A549 (cell line): ENCODE measurements around the gene MROH7. TPM values are rescaled to one million over a fixed set of nuclear protein-coding genes. Genes with fewer than 3 reads are reported as not detected.

Experiments
- ATAC-seq, 2 experiments: fragments of 200-7000 bp in 1 of 2; fragments of >200 bp in 1 of 2; cut with Nextera tagmentation in 1 of 2; cut with Tn5 transposase in 1 of 2; 3 replicates each; pipeline versions ENCODE4 v1.8.0 to v1.9.1; 2018 to 2020; ENCODE audit warnings: mild to moderate bottlenecking in 1 of 2, moderate library complexity in 1 of 2
- CTCF ChIA-PET: fragments of 300-600 bp; sonication (Branson Sonifier 250); formaldehyde crosslinking; extraction: SDS; loops from one replicate; lab custom pipeline; 2021; ENCODE audit warnings: antibody characterized with exemption, inconsistent platforms; lab: Yijun Ruan, JAX
- POLR2A ChIA-PET: fragments of 350-600 bp; formaldehyde crosslinking; extraction: SDS; loops from one replicate; lab custom pipeline; 2021; ENCODE audit warnings: antibody characterized with exemption, inconsistent platforms; lab: Yijun Ruan, JAX
- DNase-seq, 2 experiments: peaks; one replicate each; pipeline versions ENCODE4 v3.0.0 to v3.0.0-alpha.2; 2011 to 2016; ENCODE audit warnings: low read depth in 1 of 2, low spot score in 1 of 2
- FAIRE-seq: peaks from 2 replicates; lab custom pipeline; 2011; peaks lifted over from hg19 to GRCh38; lab: Jason Lieb, UNC
- H3K27ac ChIP-seq, 2 experiments: fragments of >200 bp; sonication (Bioruptor Twin); formaldehyde crosslinking; 3 replicates each; pipeline ENCODE4 v1.5.1; 2016 to 2017
- H3K4me1 ChIP-seq: fragments of >200 bp; sonication (Bioruptor Twin); formaldehyde crosslinking; 3 replicates; pipeline ENCODE4 v1.6.1; 2016
- H3K4me2 ChIP-seq: fragments of >200 bp; sonication (Bioruptor Twin); formaldehyde crosslinking; 3 replicates; pipeline ENCODE4 v1.6.1; 2016
- H3K4me3 ChIP-seq: fragments of >200 bp; sonication (Bioruptor Twin); formaldehyde crosslinking; 3 replicates; pipeline ENCODE4 v1.5.1; 2016
- H3K9me3 ChIP-seq: fragments of >200 bp; sonication (Bioruptor Twin); formaldehyde crosslinking; 3 replicates; pipeline ENCODE4 v1.6.1; 2016
- CBX2 ChIP-seq: fragments of 200-600 bp; sonication (generic); IDR thresholded peaks from 2 replicates; pipeline ENCODE4 v1.6.1; 2016; ENCODE audit warnings: low read depth, mild to moderate bottlenecking, borderline replicate concordance
- CEBPB ChIP-seq, 2 experiments: fragments of >200 bp in 1 of 2; sonication (Bioruptor Twin) in 1 of 2; formaldehyde crosslinking in 1 of 2; IDR thresholded peaks; 2 replicates each; pipeline ENCODE4 v1.6.1; 2012 to 2016
- CHD4 ChIP-seq: fragments of 200-600 bp; sonication (generic); IDR thresholded peaks from 2 replicates; pipeline ENCODE4 v1.6.1; 2016; ENCODE audit warnings: antibody characterized with exemption, mild to moderate bottlenecking, borderline replicate concordance
- EHMT2 ChIP-seq: fragments of 200-600 bp; sonication (generic); IDR thresholded peaks from 2 replicates; pipeline ENCODE4 v1.6.1; 2016; ENCODE audit warnings: antibody characterized with exemption, low read depth, mild to moderate bottlenecking, moderate library complexity
- FOSB ChIP-seq: fragments of 250-450 bp; sonication (Bioruptor Pico); IDR thresholded peaks from 2 replicates; pipeline ENCODE4 v1.5.0; 2020; ENCODE audit warnings: mild to moderate bottlenecking, moderate library complexity
- GATA3 ChIP-seq: IDR thresholded peaks from 2 replicates; pipeline ENCODE4 v1.6.1; 2012; ENCODE audit warnings: borderline replicate concordance
- HEYL ChIP-seq: fragments of 250-450 bp; sonication (Bioruptor Pico); IDR thresholded peaks from 2 replicates; pipeline ENCODE4 v1.8.0; 2021; ENCODE audit warnings: mild to moderate bottlenecking, moderate library complexity
- JUN ChIP-seq, 2 experiments: fragments of >200 bp; sonication (Bioruptor Twin); formaldehyde crosslinking; IDR thresholded peaks; 2 replicates in 1 of 2; 3 replicates in 1 of 2; pipeline ENCODE4 v1.6.1; 2016 to 2017
- MAZ ChIP-seq: fragments of 150-350 bp; IDR thresholded peaks from 2 replicates; pipeline ENCODE4 v1.6.1; 2014; ENCODE audit warnings: antibody characterized with exemption, low read depth, low read length, borderline replicate concordance
- MYC ChIP-seq: IDR thresholded peaks from 2 replicates; pipeline ENCODE4 v1.6.1; 2012; ENCODE audit warnings: mild to moderate bottlenecking, inconsistent platforms, low read length, improper control_type of control experiment, borderline replicate concordance
- NFE2L2 ChIP-seq: fragments of 150-350 bp; conservative IDR thresholded peaks from 2 replicates; pipeline ENCODE4 v1.6.1; 2014; ENCODE audit warnings: low read length
- PHF8 ChIP-seq: fragments of 200-600 bp; sonication (generic); IDR thresholded peaks from 2 replicates; pipeline ENCODE4 v1.6.1; 2016; ENCODE audit warnings: low read depth, mild to moderate bottlenecking, antibody characterized with exemption, moderate library complexity, borderline replicate concordance
- RCOR1 ChIP-seq: fragments of 150-350 bp; IDR thresholded peaks from 2 replicates; pipeline ENCODE4 v1.6.1; 2014; ENCODE audit warnings: antibody characterized with exemption, low read length, low read depth
- RFX5 ChIP-seq: fragments of 450-650 bp; IDR thresholded peaks from 2 replicates; pipeline ENCODE4 v1.7.1; 2014; ENCODE audit warnings: antibody characterized with exemption, mild to moderate bottlenecking, moderate library complexity
- RNF2 ChIP-seq: fragments of 200-600 bp; sonication (generic); IDR thresholded peaks from 2 replicates; pipeline ENCODE4 v1.6.1; 2016; ENCODE audit warnings: low read depth, mild to moderate bottlenecking, antibody characterized with exemption, moderate library complexity, borderline replicate concordance
- TP53 ChIP-seq: fragments of 250-450 bp; sonication (Bioruptor Pico); IDR thresholded peaks from 2 replicates; pipeline ENCODE4 v1.5.0; 2021; ENCODE audit warnings: mild to moderate bottlenecking, moderate library complexity
- ZNF302 ChIP-seq: fragments of 250-450 bp; sonication (Bioruptor Pico); IDR thresholded peaks from 2 replicates; pipeline ENCODE4 v1.9.0; 2021; ENCODE audit warnings: inconsistent platforms, mild to moderate bottlenecking, moderate library complexity
- WGBS: methylation state at CpG from one replicate; pipeline ENCODE4 v1.1.6; 2017; ENCODE audit errors: missing lambda C conversion rate; 5-methylcytosine and 5-hydroxymethylcytosine counted together
- polyA plus RNA-seq, 4 experiments: library from polyadenylated mRNA; depleted of rRNA in 3 of 4; stranded (reverse); fragments of >200 nt; fragmentation: RNase III in 1 of 4; extraction: RNeasy Plus Mini Kit Qiagen cat#74134 plus additional on column Dnase treatment in 1 of 4; gene quantifications; 2 replicates in 3 of 4; 3 replicates in 1 of 4; pipeline ENCODE4 v1.2.3, GENCODE V29; 2011 to 2017
- TF ChIP-seq, protein P1 (sequence below): IDR thresholded peaks from 2 replicates; pipeline ENCODE4 v1.6.1; 2012
- TF ChIP-seq, protein P2 (sequence below): IDR thresholded peaks from 2 replicates; pipeline ENCODE4 v1.6.1; 2012; ENCODE audit warnings: low read depth, borderline replicate concordance
- TF ChIP-seq, protein P3 (sequence below): fragments of 250-450 bp; sonication (Bioruptor Pico); IDR thresholded peaks from 2 replicates; pipeline ENCODE4 v1.5.0; 2020; ENCODE audit warnings: low read depth, mild to moderate bottlenecking, moderate library complexity
- TF ChIP-seq, protein P4 (sequence below): fragments of 200-600 bp; sonication (generic); IDR thresholded peaks from 2 replicates; pipeline ENCODE4 v1.6.1; 2016; ENCODE audit warnings: antibody characterized with exemption, mild to moderate bottlenecking, moderate library complexity

The MROH7 gene
- polyA plus RNA-seq, 2 of the 4 experiments (the other 2 are of a cell fraction): not detected

DNA sequence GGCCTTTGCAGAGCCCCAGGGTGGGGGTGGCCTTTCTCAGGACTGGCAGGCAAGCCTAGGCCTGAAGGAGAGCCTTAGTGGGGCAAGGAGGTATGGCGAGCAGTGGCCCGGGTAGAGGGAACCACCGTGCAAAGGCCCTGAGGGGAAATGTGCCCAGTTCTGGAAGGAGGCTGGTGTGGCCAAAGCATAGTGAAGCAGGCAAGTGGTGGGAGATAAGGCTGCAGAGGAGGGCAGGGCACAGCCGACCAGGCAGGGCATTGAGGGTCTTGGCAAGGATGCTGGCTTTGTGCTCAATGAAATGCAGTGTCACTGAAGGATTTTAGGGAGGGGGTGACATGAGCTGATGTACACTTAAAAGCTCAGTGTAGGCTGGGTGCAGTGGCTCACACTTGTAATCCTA lies 22.8 kb downstream of the MROH7 start:
- ChIA-PET POLR2A (no interaction called here), CTCF (interaction anchor here (2.4 kb wide), 1 partner anchor 8 kb away, joined by 9 read pairs; no protein-coding TSS in a partner anchor)
- DNase-seq (no peak), FAIRE-seq (no peak), ATAC-seq (no peak)
- H3K4me3 ChIP-seq: no peak overlapping the region
- H3K27ac ChIP-seq: no peak overlapping the region
- no peaks in the 10 kb centered on the region for H3K9me3 ChIP-seq
- H3K4me1 ChIP-seq: no peaks in the 10 kb centered on the region
- 85% methylated on average over 4 of the region's 4 CpGs for WGBS
- no peak overlapping the region for H3K4me2 ChIP-seq
- TF ChIP-seq JUN (IDR thresholded peaks at IDR 0.05) (no peak), RFX5 (no peak), PHF8 (no peak), HEYL (CRISPR knock-in tag) (no peak), ZNF302 (CRISPR knock-in tag) (no peak)

DNA sequence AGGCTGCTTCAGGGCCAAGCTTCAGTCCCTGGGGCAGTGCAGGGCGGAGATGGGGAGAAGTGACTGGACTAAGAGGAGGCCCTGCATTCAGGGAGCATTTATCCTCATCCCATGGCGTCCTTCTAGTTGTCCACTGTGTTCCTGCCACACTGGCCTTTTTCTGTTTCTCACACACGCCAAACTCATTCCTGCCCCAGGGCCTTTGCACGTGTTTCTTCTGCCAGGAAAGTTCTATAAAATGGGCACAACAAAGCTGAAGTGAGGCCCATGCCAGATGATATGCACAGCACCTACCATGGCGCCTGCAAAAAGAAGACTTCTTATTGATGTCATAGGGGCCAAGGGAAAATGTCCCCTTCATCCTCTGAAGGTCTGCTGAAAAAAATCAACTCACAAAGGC lies 24.3 kb downstream of the MROH7 start:
- no peak for FAIRE-seq
- WGBS: 63% methylated on average over 5 of the region's 5 CpGs
- no peak overlapping the region for H3K27ac ChIP-seq
- TF ChIP-seq PHF8 (no peak), FOSB (no peak), RNF2 (no peak), CEBPB (IDR thresholded peaks at IDR 0.05) (no peak), MAZ (no peak)
- TF ChIP-seq, protein P1, sequence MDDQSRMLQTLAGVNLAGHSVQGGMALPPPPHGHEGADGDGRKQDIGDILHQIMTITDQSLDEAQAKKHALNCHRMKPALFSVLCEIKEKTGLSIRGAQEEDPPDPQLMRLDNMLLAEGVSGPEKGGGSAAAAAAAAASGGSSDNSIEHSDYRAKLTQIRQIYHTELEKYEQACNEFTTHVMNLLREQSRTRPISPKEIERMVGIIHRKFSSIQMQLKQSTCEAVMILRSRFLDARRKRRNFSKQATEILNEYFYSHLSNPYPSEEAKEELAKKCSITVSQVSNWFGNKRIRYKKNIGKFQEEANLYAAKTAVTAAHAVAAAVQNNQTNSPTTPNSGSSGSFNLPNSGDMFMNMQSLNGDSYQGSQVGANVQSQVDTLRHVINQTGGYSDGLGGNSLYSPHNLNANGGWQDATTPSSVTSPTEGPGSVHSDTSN: no peak
- TF ChIP-seq, protein P2, sequence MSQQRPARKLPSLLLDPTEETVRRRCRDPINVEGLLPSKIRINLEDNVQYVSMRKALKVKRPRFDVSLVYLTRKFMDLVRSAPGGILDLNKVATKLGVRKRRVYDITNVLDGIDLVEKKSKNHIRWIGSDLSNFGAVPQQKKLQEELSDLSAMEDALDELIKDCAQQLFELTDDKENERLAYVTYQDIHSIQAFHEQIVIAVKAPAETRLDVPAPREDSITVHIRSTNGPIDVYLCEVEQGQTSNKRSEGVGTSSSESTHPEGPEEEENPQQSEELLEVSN: no peak
- TF ChIP-seq, protein P3, sequence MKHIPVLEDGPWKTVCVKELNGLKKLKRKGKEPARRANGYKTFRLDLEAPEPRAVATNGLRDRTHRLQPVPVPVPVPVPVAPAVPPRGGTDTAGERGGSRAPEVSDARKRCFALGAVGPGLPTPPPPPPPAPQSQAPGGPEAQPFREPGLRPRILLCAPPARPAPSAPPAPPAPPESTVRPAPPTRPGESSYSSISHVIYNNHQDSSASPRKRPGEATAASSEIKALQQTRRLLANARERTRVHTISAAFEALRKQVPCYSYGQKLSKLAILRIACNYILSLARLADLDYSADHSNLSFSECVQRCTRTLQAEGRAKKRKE (CRISPR knock-in tag): no peak
- ChIA-PET POLR2A (no interaction called here), CTCF (no interaction called here)
- ATAC-seq: no peak
- H3K9me3 ChIP-seq: no peaks in the 10 kb centered on the region
- no peak for DNase-seq
- H3K4me3 ChIP-seq: no peak overlapping the region
- no peaks in the 10 kb centered on the region for H3K4me1 ChIP-seq
- H3K4me2 ChIP-seq: no peak overlapping the region

DNA sequence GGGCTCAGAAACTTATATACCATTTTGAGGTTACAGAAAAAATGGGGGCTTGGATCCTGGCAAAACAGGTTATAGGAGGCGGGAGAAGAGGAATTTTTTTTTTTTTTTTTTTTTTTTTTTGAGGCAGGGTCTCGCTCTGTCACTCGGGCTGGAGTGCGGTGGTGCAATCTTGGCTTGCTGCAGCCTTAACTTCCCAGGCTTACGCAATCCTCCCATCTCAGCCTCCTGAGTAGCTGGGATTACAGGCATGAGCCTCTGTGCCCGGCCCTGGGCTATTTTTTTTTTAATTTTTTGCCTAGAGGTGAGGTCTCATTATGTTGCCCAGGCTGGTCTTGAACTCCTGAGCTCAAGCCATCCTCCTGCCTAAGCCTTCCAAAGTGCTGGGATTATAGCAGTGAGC lies 24.7 kb downstream of the MROH7 start:
- FAIRE-seq (no peak), DNase-seq (no peak), ATAC-seq (no peak)
- H3K4me3 ChIP-seq: no peak overlapping the region
- CTCF ChIA-PET: interaction anchor here (0.8 kb wide), 1 partner anchor 143 kb away, joined by 3 read pairs; no protein-coding TSS in a partner anchor
- H3K4me2 ChIP-seq: no peak overlapping the region
- H3K4me1 ChIP-seq: no peaks in the 10 kb centered on the region
- TF ChIP-seq MAZ (no peak), CEBPB (IDR thresholded peaks at IDR 0.05) (0 out of 4 replicates have a peak, but pooled peaks of 1 of the 2 experiments have one; percentile 30), PHF8 (no peak)
- no peak overlapping the region for H3K27ac ChIP-seq
- POLR2A ChIA-PET: no interaction called here
- no peaks in the 10 kb centered on the region for H3K9me3 ChIP-seq
- WGBS: 74% methylated on average over 6 of the region's 6 CpGs

DNA sequence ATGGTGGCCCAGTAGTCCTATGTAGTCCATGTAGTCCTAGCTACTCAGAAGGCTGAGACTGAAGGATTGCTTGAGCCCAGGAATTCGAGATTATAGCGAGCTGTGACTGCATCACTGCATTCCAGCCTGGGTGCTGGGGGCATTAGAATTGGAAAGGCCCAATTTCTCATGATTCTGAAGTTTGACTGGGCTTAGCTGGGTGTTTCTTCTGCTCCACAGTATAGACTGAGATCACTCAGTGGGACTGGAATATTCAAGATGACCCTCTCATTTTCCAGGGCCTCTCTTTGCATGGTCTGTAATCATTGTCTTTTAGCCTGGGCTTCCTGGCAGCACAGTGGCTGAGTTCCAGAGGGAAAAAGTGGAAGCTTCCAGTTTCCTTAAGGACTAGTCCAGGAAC lies 26.2 kb downstream of the MROH7 start:
- DNase-seq (no peak), FAIRE-seq (no peak), ATAC-seq (no peak)
- no peak overlapping the region for H3K4me3 ChIP-seq
- WGBS: 58% methylated on average over 2 of the region's 2 CpGs
- no peak overlapping the region for H3K4me2 ChIP-seq
- CTCF ChIA-PET: interaction anchor here (0.6 kb wide), 1 partner anchor 145 kb away, joined by 4 read pairs; no protein-coding TSS in a partner anchor
- H3K27ac ChIP-seq: no peak overlapping the region
- TF ChIP-seq PHF8: no peak
- no peak for TF ChIP-seq CHD4
- no peak for TF ChIP-seq HEYL (CRISPR knock-in tag)
- no peak for TF ChIP-seq CBX2
- TF ChIP-seq, protein P4, sequence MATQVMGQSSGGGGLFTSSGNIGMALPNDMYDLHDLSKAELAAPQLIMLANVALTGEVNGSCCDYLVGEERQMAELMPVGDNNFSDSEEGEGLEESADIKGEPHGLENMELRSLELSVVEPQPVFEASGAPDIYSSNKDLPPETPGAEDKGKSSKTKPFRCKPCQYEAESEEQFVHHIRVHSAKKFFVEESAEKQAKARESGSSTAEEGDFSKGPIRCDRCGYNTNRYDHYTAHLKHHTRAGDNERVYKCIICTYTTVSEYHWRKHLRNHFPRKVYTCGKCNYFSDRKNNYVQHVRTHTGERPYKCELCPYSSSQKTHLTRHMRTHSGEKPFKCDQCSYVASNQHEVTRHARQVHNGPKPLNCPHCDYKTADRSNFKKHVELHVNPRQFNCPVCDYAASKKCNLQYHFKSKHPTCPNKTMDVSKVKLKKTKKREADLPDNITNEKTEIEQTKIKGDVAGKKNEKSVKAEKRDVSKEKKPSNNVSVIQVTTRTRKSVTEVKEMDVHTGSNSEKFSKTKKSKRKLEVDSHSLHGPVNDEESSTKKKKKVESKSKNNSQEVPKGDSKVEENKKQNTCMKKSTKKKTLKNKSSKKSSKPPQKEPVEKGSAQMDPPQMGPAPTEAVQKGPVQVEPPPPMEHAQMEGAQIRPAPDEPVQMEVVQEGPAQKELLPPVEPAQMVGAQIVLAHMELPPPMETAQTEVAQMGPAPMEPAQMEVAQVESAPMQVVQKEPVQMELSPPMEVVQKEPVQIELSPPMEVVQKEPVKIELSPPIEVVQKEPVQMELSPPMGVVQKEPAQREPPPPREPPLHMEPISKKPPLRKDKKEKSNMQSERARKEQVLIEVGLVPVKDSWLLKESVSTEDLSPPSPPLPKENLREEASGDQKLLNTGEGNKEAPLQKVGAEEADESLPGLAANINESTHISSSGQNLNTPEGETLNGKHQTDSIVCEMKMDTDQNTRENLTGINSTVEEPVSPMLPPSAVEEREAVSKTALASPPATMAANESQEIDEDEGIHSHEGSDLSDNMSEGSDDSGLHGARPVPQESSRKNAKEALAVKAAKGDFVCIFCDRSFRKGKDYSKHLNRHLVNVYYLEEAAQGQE: no peak
- no peak for TF ChIP-seq TP53 (CRISPR knock-in tag)
- TF ChIP-seq NFE2L2: no peak
- no peak for TF ChIP-seq RCOR1
- TF ChIP-seq GATA3: no peak
- no peak for TF ChIP-seq EHMT2
- TF ChIP-seq JUN (IDR thresholded peaks at IDR 0.05): no peak
- TF ChIP-seq MYC: no peak
- no peaks in the 10 kb centered on the region for H3K9me3 ChIP-seq
- H3K4me1 ChIP-seq: no peaks in the 10 kb centered on the region
- POLR2A ChIA-PET: no interaction called here
